Activated gamma-delta T cell (primary cell): ENCODE results near the gene NEMP2.
"Not testable (repeated sequence)": the region's sequence is repeated elsewhere in the genome, so short reads cannot be mapped to it uniquely, and the experiment has no call there.

ENCODE experiments used
- DNase-seq: peaks from one replicate; lab custom pipeline; 2025; lab: John Stamatoyannopoulos, UW

NEMP2 gene

DNA sequence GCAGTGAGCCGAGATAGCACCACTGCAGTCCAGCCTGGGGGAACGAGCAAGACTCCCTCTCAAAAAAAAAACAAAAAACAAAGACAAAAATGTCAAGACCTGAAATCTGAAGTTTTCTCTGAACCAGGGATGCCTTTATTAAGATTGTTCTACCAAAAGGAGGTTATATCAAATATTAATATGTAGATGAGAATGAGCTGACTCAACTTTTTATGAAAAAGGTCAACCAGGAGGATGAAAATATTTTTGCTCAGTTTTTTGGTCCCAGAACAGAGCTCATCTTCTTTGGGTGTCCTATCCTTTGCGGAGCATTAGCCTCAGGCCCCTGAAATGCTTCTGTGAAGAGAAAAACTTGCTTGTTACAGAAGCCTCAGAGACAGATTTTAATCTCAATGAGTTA is 44.0 kb downstream of the NEMP2 start:
- DNase-seq, result no peak

DNA sequence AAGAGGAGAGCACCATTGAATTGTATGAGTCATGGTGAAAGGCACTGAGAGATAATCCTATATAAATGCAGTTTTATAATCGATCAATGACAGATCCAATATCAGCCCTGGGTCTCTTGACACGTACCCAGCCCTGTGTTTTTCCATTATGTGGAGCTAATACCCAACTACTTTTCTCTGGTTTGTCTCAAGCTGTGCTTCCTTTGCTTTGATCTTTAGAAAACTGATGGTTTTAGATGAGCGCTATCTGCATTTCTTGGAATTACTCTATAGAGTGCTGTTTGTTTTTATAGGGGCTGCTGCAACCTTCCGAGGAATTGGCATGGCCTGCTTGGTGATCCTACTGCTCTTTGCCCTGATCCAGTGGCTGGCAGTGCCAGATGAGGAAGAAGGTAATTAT is 45.0 kb downstream of the NEMP2 start:
- DNase-seq, result no peak

DNA sequence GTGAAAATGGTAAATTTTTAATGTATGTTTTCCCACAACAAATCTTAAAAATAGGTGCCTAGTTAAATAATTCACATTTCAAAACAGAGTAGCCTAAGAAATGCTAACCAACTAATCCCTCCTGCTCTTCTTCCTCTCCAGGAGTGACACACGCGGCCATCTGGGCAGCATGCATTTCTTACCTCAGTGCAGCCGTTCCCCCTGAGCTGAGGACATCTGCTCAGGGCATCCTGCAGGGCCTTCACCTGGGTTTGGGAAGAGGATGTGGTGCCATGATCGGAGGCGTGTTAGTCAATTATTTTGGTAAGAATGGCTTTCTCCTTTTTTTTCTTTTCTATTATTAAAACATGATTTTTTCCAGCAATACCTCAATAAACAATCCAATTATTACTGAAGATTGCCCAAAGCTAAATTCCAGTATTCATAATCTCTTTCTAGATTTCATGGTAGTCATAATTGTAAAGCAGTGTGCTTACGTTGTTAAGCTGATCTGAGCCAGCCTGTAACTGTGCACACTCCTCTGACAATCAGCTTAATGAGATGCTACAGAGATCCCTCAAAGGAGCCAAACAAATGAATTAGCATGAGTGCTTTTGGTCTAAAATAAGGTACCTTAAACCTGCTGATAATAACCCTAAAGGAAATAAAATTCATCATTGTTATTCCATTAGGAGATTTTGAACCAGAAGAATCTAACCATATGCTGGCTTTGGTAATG is 45.8 kb downstream of the NEMP2 start:
- DNase-seq, result no peak

DNA sequence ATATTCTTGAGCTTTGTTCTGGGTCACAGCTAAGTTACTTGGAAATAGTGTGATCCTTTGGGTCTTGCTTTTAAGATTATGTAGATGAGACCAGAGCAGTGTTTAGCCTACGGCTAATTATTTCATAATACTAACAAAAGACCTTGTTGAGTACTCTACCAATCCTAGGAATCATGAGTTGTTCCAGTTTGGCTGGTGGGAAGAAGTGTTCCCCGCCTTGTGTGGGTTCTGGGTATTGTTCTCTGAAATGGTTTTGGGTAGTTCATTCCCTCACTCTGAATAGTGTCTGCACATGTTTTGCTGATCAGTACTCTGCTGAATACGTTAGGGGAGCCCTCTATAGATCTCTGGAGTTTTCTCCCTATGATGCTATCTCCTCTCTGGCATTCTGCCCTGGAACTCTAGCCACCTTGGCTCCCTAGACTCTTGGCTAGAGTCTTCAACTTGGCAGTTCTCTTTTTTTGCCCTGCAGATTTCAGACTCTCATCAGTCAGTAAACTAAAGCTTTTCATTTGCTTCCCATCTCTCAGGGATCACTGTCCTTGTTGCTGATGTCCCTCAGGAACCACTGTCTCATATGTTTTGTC is 48.4 kb downstream of the NEMP2 start:
- DNase-seq, result no peak

DNA sequence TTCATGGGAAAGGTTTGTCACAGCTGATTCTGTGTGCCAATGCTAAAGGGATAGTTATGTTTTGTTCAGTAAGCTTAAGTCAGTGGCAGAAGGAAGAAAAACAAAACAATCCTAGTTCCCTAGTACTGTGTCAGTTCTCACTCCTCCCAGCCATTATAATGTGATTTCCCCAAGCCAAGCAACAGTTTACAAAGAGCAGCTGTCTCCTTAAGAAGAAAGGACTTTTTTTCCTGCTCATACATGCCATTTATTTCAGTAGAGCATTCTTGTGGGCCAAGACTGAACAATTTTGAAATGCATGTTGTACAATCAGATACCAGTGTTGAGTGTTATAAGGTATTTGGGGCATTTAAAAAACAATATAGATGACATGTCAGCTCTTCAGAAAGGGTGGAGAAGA is 52.1 kb downstream of the NEMP2 start:
- DNase-seq, result no peak

DNA sequence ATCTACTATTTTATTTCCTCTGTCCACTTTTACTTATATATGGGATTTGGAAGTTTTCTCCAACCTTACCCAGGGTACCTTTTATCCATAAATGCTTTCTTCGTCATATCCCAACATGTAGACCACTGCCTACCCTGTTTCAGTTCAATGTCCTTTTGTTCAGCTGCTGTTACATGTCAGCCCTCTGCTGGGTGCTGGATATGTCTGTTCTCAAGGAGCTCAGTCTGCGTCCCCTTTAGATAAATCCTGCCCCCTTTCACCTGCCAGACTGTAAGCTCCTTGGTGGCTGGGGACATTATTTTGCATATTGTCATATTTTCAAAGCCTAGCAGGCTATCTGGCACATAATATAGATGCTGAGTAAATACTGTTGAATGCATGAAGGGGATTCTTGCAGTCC is 53.2 kb downstream of the NEMP2 start:
- DNase-seq, result no peak

DNA sequence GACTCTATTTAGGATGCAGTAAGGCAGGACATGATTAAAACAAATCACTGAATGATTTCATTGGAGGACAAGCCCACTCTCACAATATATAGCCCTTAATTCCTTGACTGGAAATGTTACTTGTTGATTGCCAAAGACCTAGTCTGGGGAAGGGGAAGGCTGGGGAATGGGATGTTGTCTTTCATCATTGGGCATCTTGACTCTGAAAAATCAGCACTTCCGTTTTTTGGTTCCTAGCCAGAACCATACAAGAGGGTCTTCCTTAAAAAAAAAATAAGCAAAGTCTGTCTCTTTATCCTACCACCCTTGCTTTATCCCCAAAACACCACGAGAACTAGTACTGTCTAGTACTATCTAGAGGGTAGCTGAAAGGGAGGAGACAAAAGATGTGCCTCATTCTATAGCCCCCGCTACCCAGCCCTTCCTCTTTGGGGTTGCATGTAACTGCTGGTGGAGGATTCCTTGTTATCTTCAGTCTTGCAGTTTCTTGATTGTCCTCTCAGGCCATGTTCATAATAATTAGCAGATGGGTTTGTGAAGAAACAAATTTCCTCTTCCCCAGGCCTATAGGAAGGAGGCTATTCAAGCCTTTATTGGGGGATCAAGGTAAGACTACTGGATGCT is 55.8 kb downstream of the NEMP2 start:
- no peak for DNase-seq

DNA sequence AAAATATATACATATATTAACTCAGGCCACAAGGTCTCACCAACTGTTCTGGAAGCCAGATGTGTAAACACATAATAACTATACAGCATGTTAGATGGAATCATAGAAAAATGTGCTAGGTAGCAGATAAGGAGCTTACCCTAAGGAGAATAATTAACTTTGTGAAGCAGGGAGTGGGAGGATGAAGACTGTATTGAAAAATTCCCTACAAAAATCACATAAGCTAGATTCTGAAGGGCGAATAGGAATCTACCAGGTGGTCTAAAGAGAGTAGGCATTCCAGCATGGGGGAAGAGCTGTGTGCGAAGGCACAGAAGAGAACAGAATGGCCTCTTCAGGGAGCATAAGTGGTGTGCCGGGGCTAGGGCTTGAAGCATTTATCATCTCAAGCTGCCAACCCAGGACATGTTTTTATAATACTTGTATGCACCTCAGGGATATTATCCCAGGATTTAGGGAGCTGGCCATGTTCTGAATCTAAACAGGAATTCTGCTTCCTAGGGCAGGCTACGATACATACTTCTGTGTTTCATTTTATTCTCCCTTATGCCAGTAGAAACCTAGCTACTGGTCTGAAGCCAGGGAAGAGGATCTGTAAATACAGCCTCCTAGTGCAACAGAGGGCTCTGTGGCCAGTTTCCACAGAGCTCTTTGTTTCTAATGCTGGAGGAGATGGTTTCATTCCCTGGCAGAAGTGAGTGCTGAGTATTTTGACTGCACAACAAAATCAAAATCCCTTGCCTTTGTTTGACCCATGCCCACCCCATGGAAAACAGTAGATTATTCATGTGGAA is 56.7 kb downstream of the NEMP2 start:
- no peak for DNase-seq

DNA sequence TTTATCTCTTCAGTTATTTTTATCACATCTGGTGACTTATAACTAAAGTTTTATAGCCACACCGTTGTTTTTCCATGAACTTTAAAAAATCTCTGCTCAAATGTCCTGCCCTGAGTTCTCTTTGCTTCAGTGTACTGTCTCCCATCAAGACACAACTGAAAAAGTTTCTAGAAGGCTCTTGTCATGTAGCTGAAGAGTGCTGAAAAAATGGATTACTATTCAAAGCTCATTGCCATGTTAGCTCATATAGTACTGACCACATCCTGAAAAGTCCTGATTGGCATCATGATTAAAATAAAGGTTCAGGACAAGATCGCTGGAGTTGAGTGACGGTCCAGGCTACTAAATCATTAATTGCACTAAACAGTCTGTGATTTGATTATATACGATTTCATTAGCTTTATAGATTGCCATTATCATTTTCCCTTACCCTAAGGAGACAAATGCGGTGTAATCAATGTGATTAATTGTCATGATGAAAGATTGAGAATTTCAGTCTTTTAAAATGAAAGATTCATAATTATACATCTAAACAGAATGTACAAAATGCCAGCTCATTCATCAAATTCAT is 64.2 kb downstream of the NEMP2 start:
- DNase-seq, result no peak

DNA sequence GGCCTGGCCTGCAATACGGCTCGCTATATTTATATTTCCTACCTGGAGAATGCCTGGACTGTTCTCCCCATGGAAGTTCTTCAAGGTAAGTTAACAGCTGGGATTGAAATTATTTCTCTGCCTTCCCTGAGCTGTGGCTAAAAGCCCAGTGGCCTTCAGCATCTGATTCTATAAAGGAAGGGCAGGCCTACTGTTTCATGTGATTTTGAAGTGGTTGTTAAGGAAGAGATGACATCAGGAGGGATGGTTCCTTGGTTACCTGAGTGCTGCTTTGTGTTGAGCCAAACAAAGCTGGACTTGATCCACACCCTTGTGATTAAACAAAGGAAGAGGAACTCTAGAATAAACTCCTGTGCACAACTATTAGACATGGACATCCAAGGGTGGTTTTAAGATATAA is 64.8 kb downstream of the NEMP2 start:
- DNase-seq, result no peak

DNA sequence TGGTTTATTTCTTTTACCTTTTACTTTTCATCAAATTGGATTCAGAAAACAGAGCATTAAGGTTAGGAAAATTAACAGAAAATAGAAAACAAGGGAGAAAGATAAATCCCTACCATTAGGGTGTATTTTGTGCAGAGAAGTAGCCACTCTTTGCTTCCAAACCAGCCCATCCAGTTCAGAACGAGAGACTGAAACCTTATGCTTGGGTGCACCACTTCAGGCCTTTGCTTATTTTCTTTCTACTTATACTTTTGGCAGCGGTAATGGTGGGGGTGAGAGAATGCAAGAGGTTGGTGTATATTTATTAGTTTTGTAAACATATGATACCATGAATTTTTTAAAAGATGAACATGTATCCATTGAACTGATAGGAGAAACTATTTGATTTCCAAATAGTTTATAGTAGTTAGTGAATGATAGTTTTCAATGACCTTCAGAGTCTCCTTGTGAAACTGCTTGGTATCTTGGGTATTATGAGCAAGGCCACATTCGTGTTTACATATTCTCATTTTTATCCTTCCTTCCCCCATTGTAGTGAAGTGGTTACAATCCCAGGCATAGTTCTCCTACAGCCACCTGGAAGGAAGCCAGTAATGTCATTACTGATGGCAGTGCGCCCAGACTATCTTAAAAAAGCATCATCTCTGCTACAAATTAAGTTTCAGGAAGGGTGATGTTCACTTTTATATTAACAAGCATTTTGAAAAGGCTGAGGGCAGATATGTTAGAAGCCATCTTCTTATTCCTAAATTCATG is 65.5 kb downstream of the NEMP2 start:
- DNase-seq, result no peak

DNA sequence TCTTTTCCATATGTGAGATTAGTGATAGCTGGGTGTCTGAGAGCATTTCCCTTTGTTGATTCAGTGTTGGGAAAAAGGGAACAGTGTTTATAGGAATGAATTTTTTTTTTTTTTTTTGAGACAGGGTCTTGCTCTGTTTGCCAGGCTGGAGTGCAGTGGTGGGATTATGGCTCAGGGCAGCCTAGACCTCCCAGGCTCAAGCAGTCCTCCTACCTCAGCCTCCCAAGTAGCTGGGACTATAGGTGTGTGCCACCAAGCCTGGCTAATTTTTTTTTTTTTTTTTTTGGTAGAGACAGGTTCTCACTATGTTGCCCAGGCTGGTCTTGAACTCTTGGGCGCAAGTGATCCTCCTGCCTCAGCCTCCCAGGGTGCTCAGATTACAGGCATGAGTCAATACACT is 66.2 kb downstream of the NEMP2 start:
- not testable (repeated sequence) for DNase-seq

DNA sequence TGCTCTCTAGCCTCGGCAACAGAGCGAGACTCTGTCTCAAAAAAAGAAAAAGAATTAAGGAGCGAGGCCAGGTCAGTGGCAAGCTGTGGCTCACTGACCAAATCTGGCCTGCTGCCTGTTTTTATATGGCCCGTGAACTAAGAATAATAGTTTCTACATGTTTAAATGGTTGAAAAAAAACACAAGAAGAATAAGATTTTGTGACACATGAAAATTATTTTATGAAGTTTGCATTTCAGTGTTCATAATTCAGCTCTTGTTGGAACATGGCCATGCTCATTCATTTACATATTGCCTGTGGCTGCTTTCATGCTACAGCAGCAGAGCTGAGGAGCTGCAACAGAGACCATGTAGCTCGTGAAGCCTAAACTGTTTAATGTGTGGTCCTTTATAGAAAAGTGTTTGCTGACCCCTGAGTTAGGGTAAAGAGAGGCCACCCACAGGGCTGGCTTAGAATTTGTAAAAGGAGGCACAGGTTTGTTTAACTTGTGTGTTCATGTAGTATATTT is 66.9 kb downstream of the NEMP2 start:
- DNase-seq, result no peak

DNA sequence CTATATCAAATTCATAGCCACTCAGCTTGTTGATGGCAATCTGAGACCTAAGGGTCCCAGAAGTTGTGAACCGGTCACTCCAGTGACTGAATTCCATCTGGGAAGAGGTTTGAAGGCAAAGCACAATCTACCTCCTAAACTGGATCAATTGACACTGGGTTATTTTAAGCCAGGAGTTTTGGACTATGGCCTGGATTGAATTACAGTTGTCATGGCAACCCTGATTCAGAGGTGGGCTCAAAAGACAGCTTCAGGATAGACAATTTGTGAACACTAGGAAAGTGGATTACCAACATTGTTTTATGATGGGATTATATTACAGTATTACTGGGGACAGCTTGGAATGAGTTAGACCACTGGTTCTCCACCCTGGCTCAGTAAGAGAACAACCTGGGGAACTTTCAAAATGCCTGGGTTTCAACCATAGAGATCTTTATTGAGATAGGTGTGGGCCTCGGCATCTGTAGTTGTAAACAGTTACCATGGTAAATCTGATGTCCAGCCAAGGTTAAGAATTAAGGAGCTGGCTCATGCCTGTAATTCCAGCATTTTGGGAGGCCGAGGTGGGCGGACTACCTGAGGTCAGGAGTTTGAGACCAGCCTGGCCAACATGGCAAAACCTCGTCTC is 67.6 kb downstream of the NEMP2 start:
- DNase-seq, result no peak

DNA sequence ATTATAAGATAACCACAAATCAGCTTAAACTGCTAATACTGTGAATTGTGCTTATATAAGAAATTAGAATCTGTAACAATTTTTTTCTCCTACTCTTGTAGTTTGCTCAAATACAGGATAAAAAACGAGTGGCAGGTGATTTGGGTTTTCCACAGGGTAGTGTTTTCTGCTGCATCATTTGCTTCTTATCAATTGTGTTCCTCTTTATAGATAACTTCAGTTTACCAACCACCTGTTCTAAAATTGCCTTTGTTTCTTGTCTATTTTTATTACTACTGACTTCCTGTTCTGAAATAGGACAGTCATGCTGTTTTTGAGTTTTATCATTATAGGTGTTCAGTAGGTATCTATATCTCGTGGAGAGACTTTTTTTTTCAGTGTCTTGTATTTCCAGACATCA is 69.5 kb downstream of the NEMP2 start:
- DNase-seq, result no peak

DNA sequence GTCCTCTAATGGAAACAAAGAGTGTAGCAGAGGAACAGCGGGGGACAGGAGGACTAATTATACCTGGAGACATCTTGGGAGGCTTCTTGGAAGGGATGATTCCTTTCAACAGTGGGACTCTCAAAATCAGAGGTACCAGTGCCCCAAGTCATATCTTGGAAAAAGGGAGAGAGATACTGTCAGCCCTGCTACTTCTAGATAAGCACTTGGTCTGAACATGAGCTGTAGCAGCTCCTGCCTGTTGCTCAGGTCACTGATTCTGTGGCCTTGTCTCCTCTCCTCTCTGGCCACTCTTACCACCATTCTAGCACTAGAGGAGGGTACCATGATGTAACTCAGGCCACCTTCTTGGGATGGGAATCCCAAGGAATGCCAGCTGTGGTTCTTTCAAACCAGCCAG is 71.9 kb downstream of the NEMP2 start:
- no peak for DNase-seq

DNA sequence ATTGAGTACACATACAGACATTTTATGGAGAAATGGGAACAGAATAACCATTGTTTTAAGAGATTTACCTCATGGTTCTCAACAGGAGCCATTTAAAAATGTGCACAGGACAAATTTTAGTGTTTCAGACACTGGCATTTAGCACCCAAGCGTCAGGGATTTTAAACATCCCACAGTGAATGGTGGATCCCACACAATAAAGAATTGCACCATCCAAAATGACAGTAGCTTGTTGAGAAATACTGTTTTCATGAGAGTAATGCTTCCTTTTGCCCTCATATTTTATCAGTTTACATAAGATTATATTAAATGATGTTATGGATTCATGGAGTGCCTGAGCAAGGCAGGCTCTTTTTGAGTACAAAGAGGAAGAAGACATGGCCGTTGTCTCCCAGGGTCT is 72.3 kb downstream of the NEMP2 start:
- DNase-seq, result no peak

DNA sequence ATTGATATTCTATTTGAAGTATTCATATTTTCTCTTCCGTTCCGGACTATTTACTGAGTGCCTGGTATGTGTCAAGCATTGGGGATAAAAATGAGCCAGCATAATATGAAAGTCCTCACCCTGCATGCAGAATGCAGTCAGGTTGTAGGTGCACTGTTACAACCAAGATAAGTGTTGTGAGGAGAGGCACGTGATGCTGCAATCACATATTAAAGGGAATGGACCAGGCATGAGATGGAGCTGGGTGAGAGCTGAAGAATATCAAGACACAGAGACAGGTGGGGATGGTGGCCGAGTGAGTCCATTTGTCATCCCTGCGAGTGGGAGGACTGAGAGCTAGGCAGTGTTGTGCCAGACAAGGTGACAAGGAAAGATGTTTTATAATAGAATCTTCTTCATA is 74.0 kb downstream of the NEMP2 start:
- no peak for DNase-seq

DNA sequence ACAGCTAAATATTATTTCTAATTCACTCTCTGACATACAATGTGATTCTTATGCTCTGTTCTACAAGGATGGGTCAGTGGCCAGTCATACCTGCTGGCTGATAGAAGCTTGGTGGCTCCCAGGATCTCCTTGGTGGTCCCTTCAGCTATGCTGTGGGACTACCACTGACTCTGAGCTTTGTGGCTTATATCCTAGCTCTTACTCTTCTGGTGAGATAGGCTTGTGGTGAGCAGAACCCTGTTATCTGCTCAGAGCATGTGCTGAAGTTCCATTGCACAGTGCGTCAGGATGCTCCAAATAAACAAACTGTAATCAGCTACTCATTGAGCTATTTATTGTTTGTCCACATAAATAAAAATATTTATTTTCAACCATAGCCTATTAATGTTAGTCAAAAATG is 74.6 kb downstream of the NEMP2 start:
- DNase-seq, result no peak

DNA sequence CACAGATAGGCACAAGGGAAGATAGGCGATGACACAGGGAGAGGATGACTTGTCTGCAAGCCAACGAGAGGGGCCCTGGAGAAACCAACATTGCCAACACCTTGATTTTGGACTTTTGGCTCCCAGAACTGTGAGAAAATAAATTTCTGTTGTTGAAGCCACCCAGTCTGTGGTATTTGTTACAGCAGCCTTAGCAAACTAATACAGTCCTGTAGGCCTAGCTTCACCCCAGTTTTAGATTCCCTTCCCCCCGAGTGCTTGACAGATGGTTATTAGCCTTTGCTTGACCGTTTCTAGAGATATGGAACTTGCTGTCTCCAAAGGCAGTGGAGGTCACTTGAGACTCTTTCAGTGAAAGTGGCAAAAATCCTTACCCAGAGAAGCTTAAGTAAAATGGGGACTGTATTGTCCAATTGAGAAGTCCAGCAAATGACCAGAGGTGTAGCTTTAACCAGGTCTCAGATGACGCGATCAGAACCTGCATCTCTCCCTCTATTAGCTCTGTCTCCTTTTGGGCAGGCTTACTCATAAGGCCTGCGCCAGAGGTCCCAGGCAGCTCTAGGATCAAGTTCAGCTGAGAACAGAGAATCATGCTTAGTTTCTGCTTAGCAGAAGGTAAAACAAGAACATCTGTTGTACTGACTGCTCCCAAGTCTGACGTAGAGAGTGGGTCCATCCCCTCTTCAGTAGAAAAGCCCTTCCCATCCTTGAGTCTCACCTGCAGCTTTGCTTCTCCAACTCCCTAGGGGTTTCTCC is 76.0 kb downstream of the NEMP2 start:
- DNase-seq, result no peak
